ENCODE measurements around the gene AHCTF1.
"Not testable (repeated sequence)": the region's sequence is repeated elsewhere in the genome, so short reads cannot be mapped to it uniquely, and the experiment has no call there.

The AHCTF1 gene

GRCh38 chr1:246831543-246831942, 100.2 kb downstream of the AHCTF1 start:
- no peak for DNase-seq

DNA sequence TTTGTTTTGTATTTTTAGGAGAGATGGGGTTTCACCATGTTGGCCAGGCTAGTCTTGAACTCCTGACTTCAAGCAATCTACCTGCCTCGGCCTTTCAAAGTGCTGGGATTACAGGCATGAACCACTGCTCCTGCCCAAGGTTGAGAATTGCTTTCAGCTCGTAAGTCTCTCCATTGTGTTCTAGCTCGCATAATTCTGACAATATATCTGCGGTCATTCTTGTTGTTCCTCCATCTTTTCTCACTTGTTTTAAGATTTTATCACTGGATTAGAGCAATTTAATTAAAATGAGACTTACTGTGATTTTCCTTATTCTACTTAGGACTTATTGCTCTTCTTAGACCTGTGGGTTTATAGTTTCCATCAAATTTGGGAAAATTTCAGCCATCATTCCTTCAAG, 102.9 kb downstream of the AHCTF1 start:
- DNase-seq: no peak

- DNase-seq: no peak
Observed at GRCh38 chr1:246827396-246827795, 104.4 kb downstream of the AHCTF1 start.

DNA sequence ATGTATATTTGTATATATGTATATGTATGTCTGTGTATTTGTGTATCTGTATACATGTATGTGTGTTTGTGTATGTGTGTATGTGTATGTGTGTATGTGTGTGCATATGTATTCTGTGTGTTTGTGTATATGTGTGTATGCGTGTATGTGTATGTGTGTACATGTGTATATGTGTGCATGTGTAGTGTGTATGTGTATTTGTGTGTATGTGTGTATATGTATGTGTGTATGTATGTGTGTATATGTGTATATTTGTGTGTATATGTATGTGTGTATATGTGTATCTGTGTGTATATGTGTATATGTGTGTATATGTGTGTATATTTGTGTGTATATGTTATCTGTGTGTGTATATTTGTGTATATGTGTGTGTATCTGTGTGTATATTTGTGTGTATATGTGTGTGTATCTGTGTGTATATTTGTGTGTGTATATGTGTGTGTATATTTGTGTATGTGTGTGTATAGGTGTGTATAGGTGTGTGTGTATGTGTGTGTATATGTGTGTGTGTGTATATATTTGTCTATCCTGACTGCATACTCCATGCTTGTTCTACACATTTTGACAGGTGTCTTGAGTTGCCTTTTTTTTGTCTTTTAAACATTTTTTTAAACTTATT, 106.1 kb downstream of the AHCTF1 start:
- no peak for DNase-seq

GRCh38 chr1:246824541-246824940, 107.2 kb downstream of the AHCTF1 start:
- DNase-seq: no peak

DNA sequence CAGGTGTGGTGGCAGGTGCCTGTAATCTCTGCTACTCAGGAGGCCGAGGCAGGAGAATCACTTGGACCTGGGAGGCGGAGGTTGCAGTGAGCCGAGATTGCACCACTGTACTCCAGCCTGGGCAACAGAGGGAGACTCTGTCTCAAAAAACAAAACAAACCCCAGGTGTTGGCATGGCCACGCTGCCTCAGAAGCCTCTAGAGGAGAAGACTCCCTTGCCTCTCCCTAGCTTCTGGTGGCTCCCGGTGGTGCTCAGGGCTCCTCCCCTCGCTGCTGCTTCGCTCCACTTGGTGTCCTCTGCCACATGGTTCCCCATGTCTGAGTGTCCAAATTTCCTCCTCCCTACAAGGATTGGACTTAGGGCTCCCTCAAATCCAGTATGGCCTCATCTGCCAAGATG, 109.6 kb downstream of the AHCTF1 start:
- not testable (repeated sequence) for DNase-seq

- DNase-seq: no peak
Observed at GRCh38 chr1:246820666-246821065, 111.1 kb downstream of the AHCTF1 start.

GRCh38 chr1:246817778-246818177, 114.0 kb downstream of the AHCTF1 start:
- DNase-seq: not testable (repeated sequence)

DNA sequence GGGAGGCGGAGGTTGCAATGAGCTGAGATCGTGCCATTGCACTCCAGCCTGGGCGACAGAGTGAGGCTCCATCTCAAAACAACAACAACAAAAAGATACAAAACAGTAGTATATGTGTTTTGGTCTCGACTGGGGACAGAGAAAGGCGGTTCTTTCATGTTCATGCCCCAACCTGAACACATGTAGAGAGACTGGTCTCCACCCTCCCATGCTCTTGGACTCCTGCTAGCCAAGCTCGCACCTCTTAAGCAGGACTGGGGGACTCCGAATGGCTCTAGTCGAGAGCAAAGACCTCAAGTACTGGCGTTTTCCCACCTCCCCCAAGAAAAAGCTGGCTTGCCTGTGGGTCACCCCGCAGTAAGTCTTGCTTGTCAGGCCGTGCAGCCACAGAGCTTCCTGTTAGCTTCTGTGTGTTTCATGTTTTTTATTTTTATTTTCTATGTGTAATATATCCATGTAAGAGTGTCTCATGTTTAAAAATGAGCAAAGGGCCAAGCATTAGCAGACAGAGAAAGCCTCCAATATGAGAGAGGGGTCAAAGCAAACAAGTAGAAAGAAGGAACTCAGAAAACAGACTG, 116.0 kb downstream of the AHCTF1 start:
- no peak for DNase-seq

DNA sequence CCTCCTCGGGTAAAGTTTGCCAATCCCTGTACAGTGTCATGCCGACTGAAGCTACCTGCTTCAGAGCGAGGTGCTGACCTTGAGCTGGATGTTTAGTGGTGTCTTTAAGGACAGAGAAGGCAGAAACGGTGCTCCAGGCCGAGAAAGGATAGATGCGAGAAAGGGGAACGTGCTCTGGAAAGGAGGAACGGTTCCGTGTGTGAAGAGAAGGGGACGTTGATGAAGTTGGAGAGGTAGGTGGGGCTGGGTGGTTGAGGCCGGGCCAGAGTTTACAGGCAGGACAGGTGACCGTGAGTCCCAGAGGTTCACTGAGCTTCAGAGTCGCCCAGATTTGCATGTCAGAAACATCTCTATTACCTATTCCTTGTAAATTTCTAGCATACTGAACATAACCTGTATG, 116.9 kb downstream of the AHCTF1 start:
- no peak for DNase-seq

DNA sequence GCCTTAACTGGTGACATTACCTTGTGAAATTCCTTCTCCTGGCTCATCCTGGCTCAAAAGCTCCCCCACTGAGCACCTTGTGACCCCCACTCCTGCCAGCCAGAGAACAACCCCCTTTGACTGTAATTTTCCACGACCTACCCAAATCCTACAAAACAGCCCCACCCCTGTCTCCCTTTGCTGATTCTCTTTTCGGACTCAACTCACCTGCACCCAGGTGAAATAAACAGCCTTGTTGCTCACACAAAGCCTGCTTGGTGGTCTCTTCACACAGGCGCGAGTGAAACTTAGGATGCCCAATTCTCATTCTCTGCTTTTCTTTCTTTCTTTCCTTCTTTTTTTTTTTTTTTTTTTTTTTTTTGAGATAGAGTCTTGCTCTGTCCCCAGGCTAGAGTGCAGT, 118.4 kb downstream of the AHCTF1 start:
- DNase-seq: not testable (repeated sequence)

- no peak for DNase-seq
Observed at GRCh38 chr1:246811985-246812384, 119.8 kb downstream of the AHCTF1 start.

- DNase-seq: no peak
Observed at GRCh38 chr1:246809473-246809872, 122.3 kb downstream of the AHCTF1 start.

DNA sequence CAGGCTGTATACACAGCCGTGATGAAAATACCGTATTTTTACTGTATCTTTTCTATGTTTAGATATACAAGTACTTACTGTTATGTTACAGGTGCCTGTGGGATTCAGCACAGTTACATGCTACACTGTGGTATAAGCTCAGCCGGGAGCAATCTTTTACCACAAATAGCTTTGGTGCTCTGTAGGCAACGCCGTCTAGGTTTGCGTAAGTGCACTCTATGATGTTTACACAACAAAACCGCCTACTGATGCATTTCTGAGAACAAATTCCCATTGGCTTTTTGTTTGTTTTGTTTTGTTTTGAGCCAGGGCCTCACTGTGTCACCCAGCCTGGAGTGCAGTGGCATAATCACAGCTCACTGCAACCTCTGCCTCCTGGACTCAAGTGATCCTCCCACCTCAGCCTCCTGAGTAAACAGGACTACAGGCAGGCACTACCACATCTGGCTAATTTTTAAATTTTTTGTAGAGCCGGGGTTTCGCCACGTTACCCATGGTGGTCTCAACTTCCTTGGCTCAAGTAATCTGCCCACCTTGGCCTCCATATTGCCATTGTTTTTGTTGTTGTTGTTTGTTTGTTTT, 126.5 kb downstream of the AHCTF1 start:
- no peak for DNase-seq

GRCh38 chr1:246803883-246804282, 127.9 kb downstream of the AHCTF1 start:
- no peak for DNase-seq

GRCh38 chr1:246803373-246803772, 128.4 kb downstream of the AHCTF1 start:
- no peak for DNase-seq

DNA sequence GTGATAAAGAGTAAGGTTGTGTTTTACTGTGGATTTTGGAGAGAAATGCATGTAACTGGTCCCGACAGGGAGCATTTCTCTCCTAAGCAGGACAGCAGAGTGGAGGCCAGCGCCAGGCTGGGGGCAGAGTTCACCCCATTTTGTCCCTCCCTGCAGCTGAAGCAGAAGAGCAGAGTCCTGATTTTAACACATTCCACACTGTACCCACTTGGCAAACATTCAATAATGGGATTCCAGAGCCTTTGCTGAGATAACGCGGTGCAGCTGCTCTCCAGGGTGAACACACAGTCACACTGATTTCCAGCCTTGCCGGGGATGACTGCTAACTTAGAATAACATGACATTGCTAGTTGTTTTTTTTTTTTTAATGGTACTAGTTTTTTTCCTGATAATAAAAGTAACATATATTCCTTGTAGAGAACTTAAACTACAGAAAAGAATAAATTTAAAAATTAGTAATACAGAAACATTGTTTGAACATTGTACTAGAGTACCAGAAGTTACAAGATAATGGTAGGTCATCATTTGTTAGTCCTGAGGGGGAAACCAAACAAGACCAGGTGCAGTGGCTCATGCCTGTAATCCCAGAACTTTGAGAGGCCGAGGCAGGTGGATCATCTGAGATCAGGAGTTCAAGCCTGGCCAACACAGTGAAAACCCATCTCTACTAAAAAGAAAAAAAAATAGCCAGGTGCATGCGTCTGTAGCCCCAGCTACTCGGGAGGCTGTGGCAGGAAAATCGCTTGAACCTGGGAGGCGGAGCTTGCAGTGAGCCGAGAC, 130.3 kb downstream of the AHCTF1 start:
- DNase-seq: no peak

DNA sequence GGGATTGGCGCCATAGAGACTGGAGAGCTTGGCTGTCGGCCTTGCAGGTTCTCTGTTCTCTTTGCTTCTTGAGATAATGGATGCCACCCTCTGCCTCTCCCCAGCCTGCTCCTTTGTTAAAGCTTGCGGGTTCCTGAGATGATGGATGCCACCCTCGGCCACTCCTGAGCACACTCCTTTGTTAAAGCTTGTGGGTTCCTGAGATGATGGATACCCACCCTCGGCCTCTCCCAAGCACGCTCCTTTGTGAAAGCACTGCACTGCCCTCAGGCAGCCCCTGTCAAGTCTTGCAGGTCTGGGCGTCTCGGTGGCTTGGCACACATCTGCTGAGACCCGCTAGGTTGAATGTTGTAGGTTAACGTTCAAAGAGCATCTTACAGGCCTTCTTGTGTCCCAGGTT, 131.0 kb downstream of the AHCTF1 start:
- DNase-seq: no peak

DNA sequence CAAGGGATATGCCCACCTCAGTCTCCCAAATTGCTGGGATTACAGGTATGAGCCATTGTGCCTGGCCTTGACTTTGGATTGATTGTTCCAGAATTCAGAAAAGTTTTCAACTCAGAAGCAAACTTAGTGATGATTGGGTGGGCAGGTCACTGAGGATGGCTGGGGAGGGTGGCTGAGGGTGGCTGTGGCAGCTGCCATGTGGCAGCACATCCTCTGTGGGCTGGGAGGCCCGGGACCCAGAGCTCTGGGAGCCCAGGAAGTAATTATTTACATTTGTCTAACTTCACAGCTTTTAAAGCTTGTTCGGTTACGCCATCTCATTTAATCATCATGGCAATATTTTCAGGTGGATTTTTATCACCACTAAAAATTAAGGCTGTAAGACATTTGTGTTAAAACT, 131.4 kb downstream of the AHCTF1 start:
- DNase-seq: no peak

GRCh38 chr1:246798606-246799496, 132.9 kb downstream of the AHCTF1 start:
- no peak for DNase-seq

DNA sequence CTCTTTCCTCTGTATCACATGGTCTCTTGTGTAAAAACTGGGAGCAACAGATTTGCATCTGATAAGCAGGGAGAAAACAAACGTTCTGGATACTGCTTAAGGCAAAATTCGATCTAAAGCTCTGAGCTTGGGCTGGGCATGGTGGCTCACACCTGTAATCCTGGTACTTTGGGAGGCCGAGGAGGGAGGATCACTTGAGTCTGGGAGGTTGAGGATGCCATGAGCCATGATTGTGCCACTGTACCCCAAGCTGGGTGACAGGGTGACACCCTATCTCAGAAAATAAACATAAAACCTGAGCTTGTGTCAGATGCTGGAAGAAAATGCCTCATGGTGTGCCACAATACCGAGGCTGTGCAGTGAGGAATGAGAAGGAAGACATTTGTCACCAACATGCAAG, 133.6 kb downstream of the AHCTF1 start:
- no peak for DNase-seq

- DNase-seq: no peak
Observed at GRCh38 chr1:246797597-246797996, 134.2 kb downstream of the AHCTF1 start.

DNA sequence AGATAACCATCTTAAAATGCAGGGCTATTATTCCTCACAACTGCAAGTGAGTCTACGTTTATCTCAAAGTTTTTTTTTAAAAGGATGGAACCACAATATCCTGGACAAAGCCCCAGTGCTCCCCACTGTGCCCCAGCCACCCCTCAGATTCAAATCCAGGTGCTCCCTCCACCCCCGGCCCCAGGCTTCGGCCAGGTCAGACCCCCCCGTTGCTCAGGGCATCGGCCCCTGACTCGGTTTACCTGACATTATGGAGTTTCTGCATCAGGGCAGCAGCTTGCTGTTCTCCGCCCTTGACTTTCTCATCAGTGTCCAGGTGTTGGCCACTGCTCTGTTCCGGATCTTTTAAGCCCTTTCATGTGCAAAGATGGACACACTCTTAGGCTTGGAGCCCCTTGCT, 134.6 kb downstream of the AHCTF1 start:
- no peak for DNase-seq
